Mammary epithelial cell (primary cell): ENCODE data around the gene CCDC102B.

Source experiments
- CTCF ChIP-seq, 2 donors: IDR thresholded peaks in 1 of 2; conservative IDR thresholded peaks in 1 of 2; 2 replicates each; pipeline ENCODE4 v1.5.1; 2011 to 2012; ENCODE audit warnings: inconsistent platforms in 2 of 2, low read length in 2 of 2, mild to moderate bottlenecking in 2 of 2, control low read depth in 1 of 2, low read depth in 1 of 2; ENCODE audit not compliant: insufficient read depth in 1 of 2; ENCODE audit errors: extremely low read depth in 1 of 2
- EZH2 ChIP-seq: IDR thresholded peaks from 2 replicates; pipeline ENCODE4 v1.6.1; 2012; ENCODE audit warnings: low read length, inconsistent platforms, borderline replicate concordance

GRCh38 chr18:68837665-68838451, 40.0 kb downstream of the CCDC102B start:
- no peak for TF ChIP-seq EZH2
- no peak for TF ChIP-seq CTCF (conservative IDR thresholded peaks at IDR 0.05 in 1 of 2, IDR thresholded peaks at IDR 0.05 in 1 of 2; ENCODE audit: extremely low read depth in 1 of 2, insufficient read depth in 1 of 2, low read depth in 1 of 2, low read length in 2 of 2)
